Parathyroid adenoma (tissue), 2 donors: ENCODE measurements around the gene RNF182.

Experiments
- H2AFZ ChIP-seq: fragments of 300-600 bp; sonication (generic); one replicate; pipeline ENCODE4 v1.7.0; 2017; ENCODE audit warnings: antibody characterized with exemption, mild to moderate bottlenecking
- H3K27ac ChIP-seq: fragments of 300-600 bp; sonication (generic); one replicate; pipeline ENCODE4 v1.7.0; 2017
- H3K27me3 ChIP-seq: fragments of 300-600 bp; sonication (generic); one replicate; pipeline ENCODE4 v1.7.0; 2017; ENCODE audit warnings: low read length; ENCODE audit not compliant: control insufficient read depth, insufficient read depth
- H3K36me3 ChIP-seq: fragments of 300-600 bp; sonication (generic); one replicate; pipeline ENCODE4 v1.7.0; 2017; ENCODE audit warnings: low read length; ENCODE audit not compliant: control insufficient read depth, insufficient read depth
- H3K4me1 ChIP-seq: fragments of 300-600 bp; sonication (generic); one replicate; pipeline ENCODE4 v1.7.0; 2017; ENCODE audit warnings: control low read depth
- H3K4me2 ChIP-seq: fragments of 300-600 bp; sonication (generic); one replicate; pipeline ENCODE4 v1.7.0; 2017; ENCODE audit warnings: low read length
- H3K4me3 ChIP-seq: fragments of 300-600 bp; sonication (generic); one replicate; pipeline ENCODE4 v1.7.0; 2017; ENCODE audit warnings: low read depth, low read length
- H3K79me2 ChIP-seq: fragments of 300-600 bp; sonication (generic); one replicate; pipeline ENCODE4 v1.7.0; 2017; ENCODE audit warnings: control low read depth
- H3K9ac ChIP-seq: fragments of 300-600 bp; sonication (generic); one replicate; pipeline ENCODE4 v1.7.0; 2017; ENCODE audit warnings: mild to moderate bottlenecking
- H3K9me3 ChIP-seq: fragments of 300-600 bp; sonication (generic); one replicate; pipeline ENCODE4 v1.7.0; 2017; ENCODE audit warnings: low read length; ENCODE audit not compliant: control insufficient read depth
- TF ChIP-seq, protein P1 (sequence below): fragments of 300-600 bp; sonication (generic); IDR thresholded peaks from one replicate; pipeline ENCODE4 v1.7.0; 2017; ENCODE audit warnings: antibody characterized with exemption, mild to moderate bottlenecking
- donor health status: primary hyperparathyroidism.

Gene RNF182

DNA sequence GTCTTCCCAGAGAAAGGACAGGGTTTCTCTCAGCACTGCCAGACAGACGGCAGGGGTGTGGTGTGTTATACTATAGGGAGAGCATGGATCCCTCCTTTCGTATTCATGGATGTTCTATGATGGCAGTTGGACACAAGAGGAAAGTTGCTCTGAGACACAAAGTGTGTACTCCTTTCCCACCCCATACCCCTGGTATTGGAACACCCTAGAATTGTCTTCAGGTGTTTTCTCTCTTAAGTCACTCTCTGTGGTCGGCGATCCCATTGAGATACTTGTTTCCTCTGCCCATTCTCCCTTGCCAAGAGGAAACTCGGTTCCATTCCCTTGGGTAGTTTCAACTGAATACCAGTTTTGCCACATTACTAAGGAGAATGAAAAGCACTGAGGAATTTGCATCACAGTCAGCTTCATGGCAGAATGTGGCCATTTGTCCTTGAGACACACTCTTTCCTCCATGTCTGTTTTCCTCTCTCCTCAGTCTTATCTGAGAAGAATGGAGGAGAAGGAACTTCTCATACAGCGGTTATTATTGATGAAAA lies 53.4 kb downstream of the RNF182 start:
- Histone ChIP-seq H3K27ac (no peak overlapping the region), H3K9ac (no peak overlapping the region), H2AFZ (no peak overlapping the region), H3K79me2 (no peaks in the 10 kb centered on the region), H3K27me3 (no peaks in the 10 kb centered on the region), H3K36me3 (no peaks in the 10 kb centered on the region), H3K4me2 (no peak overlapping the region), H3K9me3 (no peaks in the 10 kb centered on the region), H3K4me1 (peaks cover 4% of the 10 kb centered on the region), H3K4me3 (no peak overlapping the region)
- TF ChIP-seq, protein P1, sequence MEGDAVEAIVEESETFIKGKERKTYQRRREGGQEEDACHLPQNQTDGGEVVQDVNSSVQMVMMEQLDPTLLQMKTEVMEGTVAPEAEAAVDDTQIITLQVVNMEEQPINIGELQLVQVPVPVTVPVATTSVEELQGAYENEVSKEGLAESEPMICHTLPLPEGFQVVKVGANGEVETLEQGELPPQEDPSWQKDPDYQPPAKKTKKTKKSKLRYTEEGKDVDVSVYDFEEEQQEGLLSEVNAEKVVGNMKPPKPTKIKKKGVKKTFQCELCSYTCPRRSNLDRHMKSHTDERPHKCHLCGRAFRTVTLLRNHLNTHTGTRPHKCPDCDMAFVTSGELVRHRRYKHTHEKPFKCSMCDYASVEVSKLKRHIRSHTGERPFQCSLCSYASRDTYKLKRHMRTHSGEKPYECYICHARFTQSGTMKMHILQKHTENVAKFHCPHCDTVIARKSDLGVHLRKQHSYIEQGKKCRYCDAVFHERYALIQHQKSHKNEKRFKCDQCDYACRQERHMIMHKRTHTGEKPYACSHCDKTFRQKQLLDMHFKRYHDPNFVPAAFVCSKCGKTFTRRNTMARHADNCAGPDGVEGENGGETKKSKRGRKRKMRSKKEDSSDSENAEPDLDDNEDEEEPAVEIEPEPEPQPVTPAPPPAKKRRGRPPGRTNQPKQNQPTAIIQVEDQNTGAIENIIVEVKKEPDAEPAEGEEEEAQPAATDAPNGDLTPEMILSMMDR = no peak

DNA sequence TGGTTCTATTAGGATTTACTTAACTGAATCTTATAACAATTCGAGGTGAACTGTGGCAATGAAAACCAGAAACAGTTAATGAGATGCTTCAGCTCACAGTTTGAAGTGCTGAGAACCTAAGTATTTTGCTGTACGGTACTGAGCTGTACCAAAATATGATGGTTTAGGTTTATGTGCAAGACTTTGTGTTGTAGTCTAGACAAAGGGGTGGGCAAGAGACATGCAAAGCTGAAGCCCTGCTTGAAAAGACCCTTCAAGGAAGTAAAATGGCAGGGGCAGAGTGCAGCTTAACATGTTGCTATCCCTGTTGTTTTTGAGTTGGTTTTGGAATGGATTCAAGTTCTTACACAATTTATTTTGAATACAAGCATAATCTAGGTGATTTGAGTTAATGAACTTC lies 54.0 kb downstream of the RNF182 start:
- H3K27ac ChIP-seq = no peak overlapping the region
- no peaks in the 10 kb centered on the region for H3K36me3 ChIP-seq
- peaks cover 4% of the 10 kb centered on the region for H3K4me1 ChIP-seq
- no peak overlapping the region for H3K9ac ChIP-seq
- H3K79me2 ChIP-seq = no peaks in the 10 kb centered on the region
- H2AFZ ChIP-seq = no peak overlapping the region
- H3K9me3 ChIP-seq = no peaks in the 10 kb centered on the region
- no peak overlapping the region for H3K4me2 ChIP-seq
- no peaks in the 10 kb centered on the region for H3K27me3 ChIP-seq
- no peak overlapping the region for H3K4me3 ChIP-seq
- TF ChIP-seq, protein P1 = no peak

GRCh38 chr6:13979284-13980171 lies 54.8 kb downstream of the RNF182 start:
- Histone ChIP-seq H3K27ac (no peak overlapping the region), H3K4me2 (no peak overlapping the region), H3K27me3 (no peaks in the 10 kb centered on the region), H3K36me3 (no peaks in the 10 kb centered on the region), H3K9me3 (no peaks in the 10 kb centered on the region), H3K79me2 (no peaks in the 10 kb centered on the region), H3K4me1 (peaks cover 4% of the 10 kb centered on the region), H3K4me3 (no peak overlapping the region), H2AFZ (no peak overlapping the region), H3K9ac (no peak overlapping the region)
- TF ChIP-seq, protein P1 = no peak

- H3K27ac ChIP-seq = no peak overlapping the region
- no peak overlapping the region for H3K9ac ChIP-seq
- TF ChIP-seq, protein P1 = no peak
- no peak overlapping the region for H2AFZ ChIP-seq
- no peaks in the 10 kb centered on the region for H3K79me2 ChIP-seq
- H3K9me3 ChIP-seq = no peaks in the 10 kb centered on the region
- H3K4me2 ChIP-seq = no peak overlapping the region
- no peaks in the 10 kb centered on the region for H3K27me3 ChIP-seq
- H3K36me3 ChIP-seq = no peaks in the 10 kb centered on the region
- H3K4me3 ChIP-seq = no peak overlapping the region
- H3K4me1 ChIP-seq = peaks cover 4% of the 10 kb centered on the region
Measured at GRCh38 chr6:13980534-13980933, 55.8 kb downstream of the RNF182 start.
